ENCODE data around the gene ARL2BP. TPM values are rescaled to one million over a fixed set of nuclear protein-coding genes. Genes with fewer than 3 reads are reported as not detected.

Gene ARL2BP
- total RNA-seq, 1 donor from 2014 or later, result 35.9 TPM

DNA sequence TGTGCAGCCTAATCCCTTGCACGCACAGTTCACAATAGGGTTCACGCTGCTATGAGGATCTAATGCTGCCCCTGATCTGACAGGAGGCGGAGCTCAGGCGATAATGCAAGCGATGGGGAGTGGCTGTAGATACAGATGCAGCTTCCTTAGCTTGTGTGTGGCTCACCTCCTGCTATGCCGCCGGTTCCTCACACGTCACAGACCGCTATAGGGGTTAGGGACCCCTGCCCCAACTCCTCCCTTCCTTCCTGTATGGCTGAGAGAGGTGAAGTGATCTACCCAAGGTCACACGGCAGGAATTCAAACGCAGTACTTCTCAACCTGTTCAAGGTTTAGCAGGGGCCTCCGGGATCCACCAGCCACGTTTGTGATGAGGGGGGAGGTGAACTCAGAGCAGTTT, 52.8 kb downstream of the ARL2BP start:
- peak overlapping the region; percentile 26 for H3K4me3 Mint-ChIP-seq
- no peak for DNase-seq (ENCODE audit: low spot score in 2 of 2, unreplicated experiment in 2 of 2)
- H3K4me1 Mint-ChIP-seq, result no peaks in the 10 kb centered on the region
- H3K9me3 Mint-ChIP-seq, result no peaks in the 10 kb centered on the region
- no peak overlapping the region for H3K27ac Mint-ChIP-seq
- H3K36me3 Mint-ChIP-seq, result no peaks in the 10 kb centered on the region
- no peaks in the 10 kb centered on the region for H3K27me3 Mint-ChIP-seq (ENCODE audit: low read depth)
- no peak for TF ChIP-seq CTCF (IDR thresholded peaks at IDR 0.05; ENCODE audit: unreplicated experiment)

DNA sequence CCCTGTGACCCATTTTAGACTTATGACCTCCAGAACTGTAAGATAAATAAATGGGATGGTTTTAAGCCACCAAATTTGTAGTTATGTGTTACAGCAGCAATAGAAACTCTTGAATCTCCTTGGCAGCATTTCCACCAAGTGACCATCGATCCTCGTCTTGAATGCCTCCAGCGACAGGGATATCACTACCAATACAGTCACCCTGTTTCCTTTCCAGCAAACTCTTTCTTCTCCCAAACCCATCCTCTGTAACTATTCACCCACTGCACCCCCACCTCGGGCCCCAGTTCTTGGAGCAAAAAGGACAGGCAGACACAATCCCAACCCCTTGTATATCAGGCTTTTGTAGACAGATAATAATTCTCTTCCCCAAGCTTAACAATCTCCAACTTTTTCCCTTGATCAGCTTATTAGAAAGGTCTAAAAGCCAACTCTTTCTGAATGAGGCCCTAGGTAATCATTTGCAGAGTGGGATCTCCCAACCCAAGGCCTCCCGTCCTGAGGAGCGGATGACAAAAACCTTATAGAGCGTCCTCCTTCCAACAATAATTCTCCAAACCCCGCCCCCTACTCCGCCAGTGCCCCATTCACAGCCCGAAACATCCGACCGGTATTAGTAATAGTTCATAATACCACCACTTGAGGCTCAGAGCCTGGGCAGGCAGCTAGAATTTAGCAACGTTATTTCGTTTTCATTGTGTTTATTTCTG, 54.1 kb downstream of the ARL2BP start:
- H3K27ac Mint-ChIP-seq, result no peak overlapping the region
- no peak overlapping the region for H3K4me3 Mint-ChIP-seq
- no peaks in the 10 kb centered on the region for H3K4me1 Mint-ChIP-seq
- H3K9me3 Mint-ChIP-seq, result no peaks in the 10 kb centered on the region
- H3K27me3 Mint-ChIP-seq (ENCODE audit: low read depth), result no peaks in the 10 kb centered on the region
- no peak for TF ChIP-seq CTCF (IDR thresholded peaks at IDR 0.05; ENCODE audit: unreplicated experiment)
- peak in 1 of 2 experiments; percentile 55 for DNase-seq (ENCODE audit: low spot score in 2 of 2, unreplicated experiment in 2 of 2)
- no peaks in the 10 kb centered on the region for H3K36me3 Mint-ChIP-seq

- Mint-ChIP-seq H3K36me3 (no peaks in the 10 kb centered on the region), H3K27ac (no peak overlapping the region), H3K4me1 (no peaks in the 10 kb centered on the region), H3K4me3 (no peak overlapping the region), H3K9me3 (no peaks in the 10 kb centered on the region), H3K27me3 (ENCODE audit: low read depth) (no peaks in the 10 kb centered on the region)
- peak; percentile 70 to 90 for DNase-seq (ENCODE audit: low spot score in 2 of 2, unreplicated experiment in 2 of 2)
- no peak for TF ChIP-seq CTCF (IDR thresholded peaks at IDR 0.05; ENCODE audit: unreplicated experiment)
These were observed 54.8 kb downstream of the ARL2BP start for GRCh38 chr16:57299719-57300386.

- Mint-ChIP-seq H3K27ac (no peak overlapping the region), H3K27me3 (ENCODE audit: low read depth) (no peaks in the 10 kb centered on the region), H3K4me1 (no peaks in the 10 kb centered on the region), H3K36me3 (no peaks in the 10 kb centered on the region), H3K4me3 (no peak overlapping the region), H3K9me3 (no peaks in the 10 kb centered on the region)
- peak; percentile 75 for TF ChIP-seq CTCF (IDR thresholded peaks at IDR 0.05; ENCODE audit: unreplicated experiment)
- peak; percentile 96 to 100 for DNase-seq (ENCODE audit: low spot score in 2 of 2, unreplicated experiment in 2 of 2)
These were observed 55.5 kb downstream of the ARL2BP start for GRCh38 chr16:57300387-57301125.

DNA sequence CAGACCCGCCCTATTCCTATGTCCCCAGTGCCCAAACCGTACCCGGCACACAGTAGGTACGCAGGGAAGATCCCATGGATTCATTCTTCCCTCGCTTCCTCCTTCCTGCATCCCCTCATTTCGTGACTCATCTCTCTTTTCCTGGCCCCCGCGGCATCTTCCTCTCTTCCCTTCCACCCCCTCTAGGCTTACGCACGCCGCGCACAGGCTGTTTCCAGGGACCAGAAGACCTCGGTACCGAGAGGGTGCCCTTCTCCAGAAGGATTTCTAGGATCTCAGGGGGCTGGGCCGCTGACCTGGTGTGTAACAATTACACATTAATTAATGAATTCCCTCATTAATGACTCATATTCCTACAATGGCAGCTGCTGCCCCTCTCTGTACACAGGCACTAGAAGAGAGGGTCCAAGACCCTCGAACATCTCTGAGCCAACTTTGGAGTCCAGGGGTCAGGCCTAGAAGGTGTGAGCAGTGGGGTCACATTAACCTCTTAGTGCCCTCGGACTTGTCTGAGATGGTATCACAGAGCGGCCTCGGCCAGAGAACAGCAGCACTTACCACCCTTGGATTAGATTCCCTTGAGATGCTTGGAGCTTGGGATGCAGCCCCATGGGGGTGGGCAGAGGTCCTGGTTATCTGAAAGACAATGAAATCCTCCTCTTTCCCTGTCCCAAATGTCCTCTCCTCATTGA, 56.2 kb downstream of the ARL2BP start:
- Mint-ChIP-seq H3K27ac (no peak overlapping the region), H3K4me1 (no peaks in the 10 kb centered on the region), H3K36me3 (no peaks in the 10 kb centered on the region), H3K4me3 (no peak overlapping the region), H3K27me3 (ENCODE audit: low read depth) (no peaks in the 10 kb centered on the region), H3K9me3 (no peaks in the 10 kb centered on the region)
- no peak for TF ChIP-seq CTCF (IDR thresholded peaks at IDR 0.05; ENCODE audit: unreplicated experiment)
- DNase-seq (ENCODE audit: low spot score in 2 of 2, unreplicated experiment in 2 of 2), result no peak
